T-cell (primary cell): ENCODE data around the gene CBX7. TPM values are rescaled to one million over a fixed set of nuclear protein-coding genes. Genes with fewer than 3 reads are reported as not detected.

Experiments
- ATAC-seq, 4 experiments: fragments of 200-7000 bp in 3 of 4; fragments of 150-1000 bp in 1 of 4; cut with Tn5 transposase; replicated peaks in 1 of 4; 1 replicate in 3 of 4; 2 replicates in 1 of 4; pipeline ENCODE4 v1.10.0; 2021; ENCODE audit warnings: moderate library complexity in 3 of 4, mild to moderate bottlenecking in 2 of 4, moderate number of reproducible peaks in 1 of 4
- CTCF ChIA-PET, 2 donors: fragments of 300-600 bp; sonication (Branson Sonifier 250); formaldehyde crosslinking; loops; one replicate each; lab custom pipeline; 2022; ENCODE audit warnings: antibody characterized with exemption in 2 of 2; lab: Charles Lee
- POLR2A ChIA-PET, 2 donors: fragments of 300-600 bp; sonication (Branson Sonifier 250); formaldehyde crosslinking; loops; one replicate each; lab custom pipeline; 2022; ENCODE audit warnings: antibody characterized with exemption in 2 of 2; lab: Charles Lee
- DNase-seq, 35 experiments: peaks; one replicate each; pipeline versions ENCODE4 v3.0.0 to v3.0.0-alpha.2; 2013 to 2023
- H3K27ac ChIP-seq: one replicate; pipeline ENCODE4 v1.5.1; 2013; ENCODE audit warnings: low read length
- H3K27me3 ChIP-seq, 2 experiments: replicated peaks in 1 of 2; 1 replicate in 1 of 2; 2 replicates in 1 of 2; pipeline versions ENCODE4 v1.6.1 to v1.7.0; 2013; ENCODE audit warnings: low read length in 1 of 2, mixed read lengths in 1 of 2; ENCODE audit not compliant: control insufficient read depth in 2 of 2, insufficient read depth in 2 of 2; ENCODE audit errors: extremely low read depth in 1 of 2
- H3K36me3 ChIP-seq, 2 donors: 1 replicate in 1 of 2; 2 replicates in 1 of 2; pipeline versions ENCODE4 v1.6.1 to v1.7.0; 2013; ENCODE audit warnings: low read length in 1 of 2; ENCODE audit not compliant: control insufficient read depth in 2 of 2, insufficient read depth in 1 of 2; ENCODE audit errors: extremely low read depth in 1 of 2
- H3K4me1 ChIP-seq, 2 experiments: 1 replicate in 1 of 2; 2 replicates in 1 of 2; pipeline versions ENCODE4 v1.6.1 to v1.7.0; 2013; ENCODE audit warnings: low read length in 2 of 2, mixed read lengths in 1 of 2; ENCODE audit not compliant: insufficient read depth in 2 of 2, control insufficient read depth in 1 of 2; ENCODE audit errors: extremely low read depth in 1 of 2
- H3K4me3 ChIP-seq, 2 donors: 1 replicate in 1 of 2; 2 replicates in 1 of 2; pipeline versions ENCODE4 v1.5.1 to v1.7.0; 2013; ENCODE audit warnings: mild to moderate bottlenecking in 2 of 2, low read length in 1 of 2, moderate library complexity in 1 of 2; ENCODE audit not compliant: control insufficient read depth in 1 of 2; ENCODE audit errors: extremely low read depth in 1 of 2
- H3K9me3 ChIP-seq: 2 replicates; pipeline ENCODE4 v1.7.0; 2013
- H3K27ac Mint-ChIP-seq, 2 donors: one replicate each; pipeline ENCODE4 v1.8.0; 2020 to 2021; ENCODE audit warnings: mild to moderate bottlenecking in 2 of 2, mixed read lengths in 2 of 2
- H3K27me3 Mint-ChIP-seq, 2 donors: one replicate each; pipeline ENCODE4 v1.8.0; 2021 to 2022; ENCODE audit warnings: mixed read lengths in 2 of 2
- H3K36me3 Mint-ChIP-seq: one replicate; pipeline ENCODE4 v1.8.0; 2021; ENCODE audit warnings: mixed read lengths
- H3K4me1 Mint-ChIP-seq, 3 donors: one replicate each; pipeline ENCODE4 v1.8.0; 2020 to 2022; ENCODE audit warnings: mixed read lengths in 3 of 3, mild to moderate bottlenecking in 1 of 3
- H3K4me3 Mint-ChIP-seq, 3 donors: one replicate each; pipeline ENCODE4 v1.8.0; 2020 to 2022; ENCODE audit warnings: mild to moderate bottlenecking in 3 of 3, mixed read lengths in 3 of 3, moderate library complexity in 3 of 3
- H3K9me3 Mint-ChIP-seq, 3 donors: one replicate each; pipeline ENCODE4 v1.8.0; 2020 to 2022; ENCODE audit warnings: mixed read lengths in 3 of 3
- WGBS: methylation state at CpG from one replicate; pipeline ENCODE4 v1.1.5; 2013; ENCODE audit warnings: missing lambda C conversion rate; ENCODE audit not compliant: insufficient coverage; 5-methylcytosine and 5-hydroxymethylcytosine counted together
- total RNA-seq, 35 experiments: library from RNA in 6 of 35; stranded (reverse) in 6 of 35; fragments of 120-200 nt in 1 of 35; gene quantifications; one replicate each; pipeline versions ENCODE4 v1.2.1 to v1.2.4 and lab custom pipeline; 2013 to 2026

Gene CBX7
- total RNA-seq, 5 donors from 2014 or later (not counting 1 experiment from before 2014, with no cell fraction given), result 67.4 to 160 (median 149) TPM

DNA sequence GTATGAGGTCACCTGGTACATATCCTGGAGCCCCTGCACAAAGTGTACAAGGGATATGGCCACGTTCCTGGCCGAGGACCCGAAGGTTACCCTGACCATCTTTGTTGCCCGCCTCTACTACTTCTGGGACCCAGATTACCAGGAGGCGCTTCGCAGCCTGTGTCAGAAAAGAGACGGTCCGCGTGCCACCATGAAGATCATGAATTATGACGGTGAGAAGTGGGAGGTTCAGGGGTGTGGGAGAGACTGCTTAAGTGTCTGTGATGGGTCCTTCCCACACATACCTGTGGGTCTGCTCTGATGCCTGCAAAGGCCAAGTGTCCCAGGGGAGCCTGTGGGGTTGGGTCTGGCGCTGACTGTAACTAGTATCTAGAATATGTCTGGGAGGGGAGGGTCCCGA, 71.5 kb downstream of the CBX7 start:
- no peaks in the 10 kb centered on the region for H3K9me3 Mint-ChIP-seq
- ChIA-PET POLR2A (interaction anchor here in 1 of 2 donors (1.0 to 1.1 kb wide), 2 partner anchors 17 to 18 kb away, joined by 3 read pairs; no protein-coding TSS in a partner anchor), CTCF (interaction anchor here (0.6 to 1.1 kb wide), 2 partner anchors 14 to 305 kb away, joined by 3 to 7 read pairs; no protein-coding TSS in a partner anchor)
- no peaks in the 10 kb centered on the region for H3K27me3 Mint-ChIP-seq
- no peaks in the 10 kb centered on the region for H3K9me3 ChIP-seq
- H3K27ac ChIP-seq, result peak overlapping the region; percentile 89
- DNase-seq (no peak), ATAC-seq (no peak)
- H3K4me1 Mint-ChIP-seq, result peaks cover 45 to 68% (median 52%) of the 10 kb centered on the region in 3 donors
- H3K36me3 Mint-ChIP-seq, result peaks cover 23% of the 10 kb centered on the region
- H3K4me3 ChIP-seq, result peak overlapping the region in 1 of 2 donors; percentile 15
- peaks cover 4 to 90% of the 10 kb centered on the region in 2 experiments for H3K4me1 ChIP-seq
- peak overlapping the region in 2 of 3 donors; percentile 8 to 42 for H3K4me3 Mint-ChIP-seq
- H3K27me3 ChIP-seq, result peaks cover 0 to 3% of the 10 kb centered on the region in 2 experiments
- peak overlapping the region; percentile 71 to 76 for H3K27ac Mint-ChIP-seq
- peaks cover 6 to 45% of the 10 kb centered on the region in 2 donors for H3K36me3 ChIP-seq
- WGBS, result 82% methylated on average over 7 of the region's 12 CpGs

Other genes with a start within 250 kb of the CBX7 start
- not detected for gene APOBEC3A, start 195.1 kb downstream of the CBX7 start, total RNA-seq
- 1 to 10 TPM; 1.4 to 2.4 (median 1.9) TPM for gene APOBEC3B, start 170.3 kb downstream of the CBX7 start, total RNA-seq
- 10 to 100 TPM; 32.9 to 61.7 (median 52.1) TPM for gene APOBEC3C, start 138.4 kb downstream of the CBX7 start, total RNA-seq
- gene APOBEC3D, start 131.6 kb downstream of the CBX7 start, total RNA-seq, result 10 to 100 TPM; 17.1 to 27.2 (median 24.4) TPM
- gene APOBEC3F, start 111.8 kb downstream of the CBX7 start, total RNA-seq, result 10 to 100 TPM; 14.3 to 29.1 (median 18.5) TPM
- gene APOBEC3G, start 75.4 kb downstream of the CBX7 start, total RNA-seq, result 10 to 100 TPM; 29.7 to 71.3 (median 62.7) TPM
- 1 to 10 TPM; 1.1 to 6.9 (median 6.1) TPM for gene APOBEC3H, start 55.4 kb downstream of the CBX7 start, total RNA-seq
- gene PDGFB, start 92.3 kb upstream of the CBX7 start, total RNA-seq, result 10 to 100 TPM in 2 of 5 donors, 1 to 10 TPM in 3; 2.9 to 18.3 (median 4.6) TPM
- 1,000 to 10,000 TPM; 3,304 to 3,660 (median 3,479) TPM for gene RPL3, start 166.9 kb upstream of the CBX7 start, total RNA-seq
- 1 to 10 TPM; 1.1 to 4.3 (median 2.7) TPM for gene SYNGR1, start 197.3 kb upstream of the CBX7 start, total RNA-seq
- gene TAB1, start 247.1 kb upstream of the CBX7 start, total RNA-seq, result 10 to 100 TPM; 24.1 to 46.7 (median 44.0) TPM